ENCODE results near the gene CYP11A1. TPM values are rescaled to one million over a fixed set of nuclear protein-coding genes. Genes with fewer than 3 reads are reported as not detected.

Gene CYP11A1
- total and polyA plus RNA-seq, 10 of the 15 experiments (the other 5 are each of a cell fraction or from before 2014, with no cell fraction given): 0.11 to 1.2 (median 0.23) TPM; not detected in 5

DNA sequence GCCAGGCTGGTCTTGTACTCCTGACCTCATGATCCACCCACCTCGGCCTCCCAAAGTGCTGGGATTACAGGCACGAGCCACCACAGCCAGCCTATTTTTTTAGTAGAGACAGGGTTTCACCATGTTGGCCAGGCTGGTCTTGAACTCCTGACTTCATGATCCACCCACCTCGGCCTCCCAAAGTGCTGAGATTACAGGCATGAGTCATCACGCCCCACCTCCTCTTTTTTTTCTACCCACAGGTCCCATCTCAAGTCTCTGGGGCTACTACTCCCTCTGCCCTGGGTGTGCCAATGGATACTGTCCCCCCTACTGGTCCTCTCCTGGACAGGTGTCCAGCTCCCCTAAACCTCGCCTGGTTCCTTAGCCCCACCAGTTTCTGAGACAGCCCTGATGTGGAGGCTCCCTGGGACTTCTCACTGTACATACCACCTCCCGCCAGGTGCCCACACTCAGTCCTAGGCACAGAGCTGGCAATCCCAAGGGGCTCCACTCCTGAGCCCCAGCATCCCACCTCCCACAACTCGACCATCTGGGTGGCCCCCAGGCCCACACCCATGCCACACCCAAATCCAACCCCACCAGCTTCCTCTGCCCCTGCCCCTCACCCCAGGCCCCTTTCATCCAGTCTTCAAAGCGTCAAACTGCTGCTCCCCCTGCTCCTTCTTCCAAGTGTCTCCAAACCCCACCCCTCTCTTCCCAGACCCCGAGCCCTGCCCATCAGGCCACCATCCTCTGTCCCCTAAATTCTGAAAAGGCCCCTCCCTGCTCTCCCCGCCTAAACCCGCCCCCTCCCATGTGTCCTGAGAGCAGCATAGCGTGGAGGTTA is 13.1 kb upstream of the CYP11A1 start:
- H3K4me3 ChIP-seq: no peak overlapping the region
- H3K9ac ChIP-seq (ENCODE audit: control insufficient read depth, insufficient read depth, low read length): no peak overlapping the region
- RAD21 ChIA-PET (ENCODE audit: unreplicated experiment): interaction anchor here (1.0 to 7.4 kb wide), 5 partner anchors 14 to 58 kb away, joined by 3 to 228 read pairs (median 87); partner anchors contain the start of gene SEMA7A
- BruUV-seq (replicated peaks): no TSS peak
- no peak for TF ChIP-seq IKZF2 (IDR thresholded peaks at IDR 0.05)
- no peak for TF ChIP-seq CREB1 (IDR thresholded peaks at IDR 0.05; ENCODE audit: low read depth)
- TF ChIP-seq, protein P1, sequence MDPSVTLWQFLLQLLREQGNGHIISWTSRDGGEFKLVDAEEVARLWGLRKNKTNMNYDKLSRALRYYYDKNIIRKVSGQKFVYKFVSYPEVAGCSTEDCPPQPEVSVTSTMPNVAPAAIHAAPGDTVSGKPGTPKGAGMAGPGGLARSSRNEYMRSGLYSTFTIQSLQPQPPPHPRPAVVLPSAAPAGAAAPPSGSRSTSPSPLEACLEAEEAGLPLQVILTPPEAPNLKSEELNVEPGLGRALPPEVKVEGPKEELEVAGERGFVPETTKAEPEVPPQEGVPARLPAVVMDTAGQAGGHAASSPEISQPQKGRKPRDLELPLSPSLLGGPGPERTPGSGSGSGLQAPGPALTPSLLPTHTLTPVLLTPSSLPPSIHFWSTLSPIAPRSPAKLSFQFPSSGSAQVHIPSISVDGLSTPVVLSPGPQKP (IDR thresholded peaks at IDR 0.05; ENCODE audit: low read depth, low read length): no peak
- TF ChIP-seq, protein P2, sequence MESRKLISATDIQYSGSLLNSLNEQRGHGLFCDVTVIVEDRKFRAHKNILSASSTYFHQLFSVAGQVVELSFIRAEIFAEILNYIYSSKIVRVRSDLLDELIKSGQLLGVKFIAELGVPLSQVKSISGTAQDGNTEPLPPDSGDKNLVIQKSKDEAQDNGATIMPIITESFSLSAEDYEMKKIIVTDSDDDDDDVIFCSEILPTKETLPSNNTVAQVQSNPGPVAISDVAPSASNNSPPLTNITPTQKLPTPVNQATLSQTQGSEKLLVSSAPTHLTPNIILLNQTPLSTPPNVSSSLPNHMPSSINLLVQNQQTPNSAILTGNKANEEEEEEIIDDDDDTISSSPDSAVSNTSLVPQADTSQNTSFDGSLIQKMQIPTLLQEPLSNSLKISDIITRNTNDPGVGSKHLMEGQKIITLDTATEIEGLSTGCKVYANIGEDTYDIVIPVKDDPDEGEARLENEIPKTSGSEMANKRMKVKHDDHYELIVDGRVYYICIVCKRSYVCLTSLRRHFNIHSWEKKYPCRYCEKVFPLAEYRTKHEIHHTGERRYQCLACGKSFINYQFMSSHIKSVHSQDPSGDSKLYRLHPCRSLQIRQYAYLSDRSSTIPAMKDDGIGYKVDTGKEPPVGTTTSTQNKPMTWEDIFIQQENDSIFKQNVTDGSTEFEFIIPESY (IDR thresholded peaks at IDR 0.05): no peak
- TF ChIP-seq, protein P3, sequence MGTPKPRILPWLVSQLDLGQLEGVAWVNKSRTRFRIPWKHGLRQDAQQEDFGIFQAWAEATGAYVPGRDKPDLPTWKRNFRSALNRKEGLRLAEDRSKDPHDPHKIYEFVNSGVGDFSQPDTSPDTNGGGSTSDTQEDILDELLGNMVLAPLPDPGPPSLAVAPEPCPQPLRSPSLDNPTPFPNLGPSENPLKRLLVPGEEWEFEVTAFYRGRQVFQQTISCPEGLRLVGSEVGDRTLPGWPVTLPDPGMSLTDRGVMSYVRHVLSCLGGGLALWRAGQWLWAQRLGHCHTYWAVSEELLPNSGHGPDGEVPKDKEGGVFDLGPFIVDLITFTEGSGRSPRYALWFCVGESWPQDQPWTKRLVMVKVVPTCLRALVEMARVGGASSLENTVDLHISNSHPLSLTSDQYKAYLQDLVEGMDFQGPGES (IDR thresholded peaks at IDR 0.05): no peak
- TF ChIP-seq, protein P4, sequence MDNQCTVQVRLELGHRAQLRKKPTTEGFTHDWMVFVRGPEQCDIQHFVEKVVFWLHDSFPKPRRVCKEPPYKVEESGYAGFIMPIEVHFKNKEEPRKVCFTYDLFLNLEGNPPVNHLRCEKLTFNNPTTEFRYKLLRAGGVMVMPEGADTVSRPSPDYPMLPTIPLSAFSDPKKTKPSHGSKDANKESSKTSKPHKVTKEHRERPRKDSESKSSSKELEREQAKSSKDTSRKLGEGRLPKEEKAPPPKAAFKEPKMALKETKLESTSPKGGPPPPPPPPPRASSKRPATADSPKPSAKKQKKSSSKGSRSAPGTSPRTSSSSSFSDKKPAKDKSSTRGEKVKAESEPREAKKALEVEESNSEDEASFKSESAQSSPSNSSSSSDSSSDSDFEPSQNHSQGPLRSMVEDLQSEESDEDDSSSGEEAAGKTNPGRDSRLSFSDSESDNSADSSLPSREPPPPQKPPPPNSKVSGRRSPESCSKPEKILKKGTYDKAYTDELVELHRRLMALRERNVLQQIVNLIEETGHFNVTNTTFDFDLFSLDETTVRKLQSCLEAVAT (IDR thresholded peaks at IDR 0.05): no peak
- TF ChIP-seq, protein P5, sequence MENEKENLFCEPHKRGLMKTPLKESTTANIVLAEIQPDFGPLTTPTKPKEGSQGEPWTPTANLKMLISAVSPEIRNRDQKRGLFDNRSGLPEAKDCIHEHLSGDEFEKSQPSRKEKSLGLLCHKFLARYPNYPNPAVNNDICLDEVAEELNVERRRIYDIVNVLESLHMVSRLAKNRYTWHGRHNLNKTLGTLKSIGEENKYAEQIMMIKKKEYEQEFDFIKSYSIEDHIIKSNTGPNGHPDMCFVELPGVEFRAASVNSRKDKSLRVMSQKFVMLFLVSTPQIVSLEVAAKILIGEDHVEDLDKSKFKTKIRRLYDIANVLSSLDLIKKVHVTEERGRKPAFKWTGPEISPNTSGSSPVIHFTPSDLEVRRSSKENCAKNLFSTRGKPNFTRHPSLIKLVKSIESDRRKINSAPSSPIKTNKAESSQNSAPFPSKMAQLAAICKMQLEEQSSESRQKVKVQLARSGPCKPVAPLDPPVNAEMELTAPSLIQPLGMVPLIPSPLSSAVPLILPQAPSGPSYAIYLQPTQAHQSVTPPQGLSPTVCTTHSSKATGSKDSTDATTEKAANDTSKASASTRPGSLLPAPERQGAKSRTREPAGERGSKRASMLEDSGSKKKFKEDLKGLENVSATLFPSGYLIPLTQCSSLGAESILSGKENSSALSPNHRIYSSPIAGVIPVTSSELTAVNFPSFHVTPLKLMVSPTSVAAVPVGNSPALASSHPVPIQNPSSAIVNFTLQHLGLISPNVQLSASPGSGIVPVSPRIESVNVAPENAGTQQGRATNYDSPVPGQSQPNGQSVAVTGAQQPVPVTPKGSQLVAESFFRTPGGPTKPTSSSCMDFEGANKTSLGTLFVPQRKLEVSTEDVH (IDR thresholded peaks at IDR 0.05; ENCODE audit: low read depth, partially characterized antibody): no peak
- TF ChIP-seq SPI1 (IDR thresholded peaks at IDR 0.05; ENCODE audit: borderline replicate concordance, insufficient read depth, low read depth, low read length): no peak
- no peak for TF ChIP-seq SMC3 (IDR thresholded peaks at IDR 0.05; ENCODE audit: borderline replicate concordance, low read length)
- TF ChIP-seq POLR2AphosphoS5 (IDR thresholded peaks at IDR 0.05; ENCODE audit: low read length): no peak
- no peak for TF ChIP-seq SIX5 (IDR thresholded peaks at IDR 0.05; ENCODE audit: low read depth, low read length, severe bottlenecking)
- intact Hi-C loops (cut with micrococcal nuclease; ENCODE audit: unreplicated experiment) (no loop called here), in situ Hi-C loops (cut with MboI) (loop anchor here (5.0 kb wide), 2 partner anchors 57 to 162 kb away; partner anchors contain the start of gene ARID3B)
- H2AFZ ChIP-seq (ENCODE audit: control insufficient read depth, low read depth, low read length): no peak overlapping the region
- ATAC-seq: no peak
- no peak overlapping the region for H3K4me2 ChIP-seq (ENCODE audit: control insufficient read depth, insufficient read depth)
- DNase-seq (ENCODE audit: low read depth, low spot score): no peak
- CTCF ChIA-PET: interaction anchor here (0.6 to 21.7 kb wide), 5 partner anchors 19 to 749 kb away, joined by 3 to 655 read pairs (median 3); partner anchors contain the start of gene SEMA7A
- WGBS (ENCODE audit: insufficient coverage, insufficient replicate concordance, low lambda C conversion rate, missing lambda C conversion rate): 44% methylated on average over 10 of the region's 12 CpGs
- H3K27me3 ChIP-seq (replicated peaks in 1 of 2; ENCODE audit: control insufficient read depth in 2 of 2, insufficient read depth in 2 of 2, low read length in 1 of 2): no peaks in the 10 kb centered on the region
- POLR2A ChIA-PET: interaction anchor here (0.6 to 15.8 kb wide), 5 partner anchors 15 to 341 kb away, joined by 3 to 302 read pairs (median 5); no protein-coding TSS in a partner anchor
- no peaks in the 10 kb centered on the region for H4K20me1 ChIP-seq (ENCODE audit: control insufficient read depth, insufficient read depth)
- no peak overlapping the region for H3K27ac ChIP-seq (ENCODE audit: control insufficient read depth, insufficient read depth)
- SMC1A ChIA-PET (ENCODE audit: uncharacterized antibody, unreplicated experiment): interaction anchor here (1.4 to 21.3 kb wide), 3 partner anchors 18 to 102 kb away, joined by 4 to 544 read pairs (median 336); partner anchors contain the start of gene SEMA7A
- no peak for FAIRE-seq
- H3K4me1 ChIP-seq (ENCODE audit: control insufficient read depth, insufficient read depth, low read length): peaks cover 65% of the 10 kb centered on the region
- peaks cover 20% of the 10 kb centered on the region for H3K79me2 ChIP-seq (ENCODE audit: control insufficient read depth, insufficient read depth, low read length)
- no peaks in the 10 kb centered on the region for H3K9me3 ChIP-seq (replicated peaks; ENCODE audit: control insufficient read depth, insufficient read depth, low read length)
- H3K36me3 ChIP-seq (ENCODE audit: control insufficient read depth in 2 of 2, insufficient read depth in 2 of 2, low read length in 1 of 2): no peaks in the 10 kb centered on the region
